GM12878 (cell line): Measurements from ENCODE around the gene FOXL1. TPM values are rescaled to one million over a fixed set of nuclear protein-coding genes. Genes with fewer than 3 reads are reported as not detected.

ENCODE experiments used
- ASH2L ChIP-seq: fragments of 300-600, 200-600 bp; sonication (generic); IDR thresholded peaks from 2 replicates; pipeline ENCODE4 v1.6.1; 2017; ENCODE audit warnings: low read depth, mild to moderate bottlenecking, borderline replicate concordance
- ATF3 ChIP-seq: IDR thresholded peaks from 2 replicates; pipeline ENCODE4 v1.6.1; 2011; ENCODE audit warnings: low read depth, mild to moderate bottlenecking, low read length, moderate library complexity, borderline replicate concordance; ENCODE audit errors: extremely low read depth
- ATF7 ChIP-seq: fragments of 450-650 bp; IDR thresholded peaks from 2 replicates; pipeline ENCODE4 v1.6.1; 2016; ENCODE audit warnings: low read depth, mild to moderate bottlenecking
- BACH1 ChIP-seq: fragments of 450-650 bp; IDR thresholded peaks from 2 replicates; pipeline ENCODE4 v1.6.1; 2017; ENCODE audit warnings: mild to moderate bottlenecking, borderline replicate concordance
- CBFB ChIP-seq: IDR thresholded peaks from 2 replicates; pipeline ENCODE4 v1.6.1; 2016; ENCODE audit warnings: antibody characterized with exemption, low read depth
- E4F1 ChIP-seq: fragments of 450-650 bp; IDR thresholded peaks from 2 replicates; pipeline ENCODE4 v1.6.1; 2018; ENCODE audit warnings: borderline replicate concordance, mild to moderate bottlenecking; ENCODE audit not compliant: partially characterized antibody
- FOXM1 ChIP-seq: IDR thresholded peaks from 2 replicates; pipeline ENCODE4 v1.6.1; 2012; ENCODE audit warnings: low read depth, mild to moderate bottlenecking, inconsistent platforms, low read length, moderate library complexity
- HDAC6 ChIP-seq: fragments of 200-600 bp; sonication (generic); IDR thresholded peaks from one replicate; pipeline ENCODE4 v1.8.0; 2017; ENCODE audit warnings: antibody characterized with exemption; ENCODE audit not compliant: unreplicated experiment
- IRF3 ChIP-seq: fragments of 450-650 bp; IDR thresholded peaks from 2 replicates; pipeline ENCODE4 v1.6.1; 2014; ENCODE audit warnings: mild to moderate bottlenecking
- IRF5 ChIP-seq: fragments of 450-650 bp; IDR thresholded peaks from 2 replicates; pipeline ENCODE4 v1.6.1; 2017; ENCODE audit warnings: borderline replicate concordance
- JUNB ChIP-seq: IDR thresholded peaks from 2 replicates; pipeline ENCODE4 v1.6.1; 2016; ENCODE audit warnings: antibody characterized with exemption, mild to moderate bottlenecking
- LARP7 ChIP-seq: fragments of 450-650 bp; IDR thresholded peaks from 2 replicates; pipeline ENCODE4 v1.6.1; 2017; ENCODE audit warnings: mild to moderate bottlenecking
- MEF2A ChIP-seq: IDR thresholded peaks from 2 replicates; pipeline ENCODE4 v1.6.1; 2011; ENCODE audit warnings: low read depth, mild to moderate bottlenecking, low read length, moderate library complexity; ENCODE audit not compliant: insufficient read depth
- MEF2B ChIP-seq: fragments of 450-650 bp; IDR thresholded peaks from 2 replicates; pipeline ENCODE4 v1.6.1; 2018; ENCODE audit warnings: mild to moderate bottlenecking, moderate library complexity; ENCODE audit not compliant: partially characterized antibody, poor library complexity, severe bottlenecking
- NBN ChIP-seq: fragments of 450-650 bp; IDR thresholded peaks from 2 replicates; pipeline ENCODE4 v1.6.1; 2016
- NFYB ChIP-seq: IDR thresholded peaks from 2 replicates; pipeline ENCODE4 v1.6.1; 2011; ENCODE audit warnings: low read depth, mild to moderate bottlenecking, low read length, improper control_type of control experiment, moderate library complexity; ENCODE audit not compliant: insufficient read depth
- NR2C2 ChIP-seq: IDR thresholded peaks from 2 replicates; pipeline ENCODE4 v1.6.1; 2011; ENCODE audit warnings: borderline replicate concordance, low read depth; ENCODE audit not compliant: control insufficient read depth, insufficient read length
- PKNOX1 ChIP-seq: fragments of 450-650 bp; IDR thresholded peaks from 2 replicates; pipeline ENCODE4 v1.6.1; 2016; ENCODE audit warnings: mild to moderate bottlenecking
- RELA ChIP-seq: fragments of 450-650 bp; IDR thresholded peaks from 2 replicates; pipeline ENCODE4 v1.8.0; 2014; ENCODE audit warnings: borderline replicate concordance; ENCODE audit not compliant: partially characterized antibody
- SP1 ChIP-seq: IDR thresholded peaks from one replicate; pipeline ENCODE4 v1.6.1; 2011; ENCODE audit warnings: low read depth, low read length
- SREBF2 ChIP-seq: IDR thresholded peaks from 2 replicates; pipeline ENCODE4 v1.6.1; 2012; ENCODE audit warnings: mild to moderate bottlenecking, low read length
- polyA plus RNA-seq, 11 experiments: library from polyadenylated mRNA; depleted of rRNA in 4 of 11; unstranded in 6 of 11; stranded (reverse) in 5 of 11; fragments of >200 nt; fragmentation: Nextera tagmentation in 4 of 11; fragmentation: Illumina TruSeq in 1 of 11; extraction: Ambion mirVana in 4 of 11; extraction: Trizol in 1 of 11; gene quantifications; 1 replicate in 1 of 11; 2 replicates in 10 of 11; pipeline versions ENCODE4 v1.2.1 to v1.2.3, GENCODE V29; 2011 to 2016; ENCODE audit warnings: inconsistent platforms in 2 of 11, missing spikeins in 2 of 11, low read depth in 1 of 11
- total RNA-seq, 4 experiments: library from RNA; depleted of rRNA in 3 of 4; stranded (reverse); fragments of >200 nt in 3 of 4; fragmentation: Illumina TruSeq in 1 of 4; extraction: Trizol in 1 of 4; gene quantifications; 2 replicates each; pipeline versions ENCODE4 v1.2.1 to v1.2.3, GENCODE V29; 2013 to 2021

FOXL1 gene
- total and polyA plus RNA-seq, 10 of the 15 experiments (the other 5 are each of a cell fraction or from before 2014, with no cell fraction given): 0.05 TPM; not detected in 9

- TF ChIP-seq IRF5 (no peak), SP1 (peak; percentile 17), FOXM1 (0 out of 2 replicates have a peak, but pooled peaks have one; percentile 48), LARP7 (no peak), ASH2L (no peak), MEF2B (no peak), JUNB (no peak), IRF3 (peak; percentile 53; the same call in 1 of the 2 replicates), MEF2A (0 out of 2 replicates have a peak, but pooled peaks have one; percentile 30), RELA (peak; percentile 84), NR2C2 (no peak), NBN (0 out of 2 replicates have a peak, but pooled peaks have one; percentile 28), ATF7 (no peak), E4F1 (no peak), PKNOX1 (no peak), CBFB (no peak), SREBF2 (no peak), ATF3 (no peak), NFYB (no peak), HDAC6 (no peak), BACH1 (no peak)
Measured at GRCh38 chr16:86563469-86564345, 14.6 kb upstream of the FOXL1 start (continued).
